ENCODE results near the gene DPP6. TPM values are rescaled to one million over a fixed set of nuclear protein-coding genes. Genes with fewer than 3 reads are reported as not detected.
A peak's percentile ranks its signal among the peaks of the same experiment; 100 is the strongest.
"Not testable (repeated sequence)": the region's sequence is repeated elsewhere in the genome, so short reads cannot be mapped to it uniquely, and the experiment has no call there.

Gene DPP6
- total RNA-seq, 1 donor from 2014 or later, result 1.2 TPM

DNA sequence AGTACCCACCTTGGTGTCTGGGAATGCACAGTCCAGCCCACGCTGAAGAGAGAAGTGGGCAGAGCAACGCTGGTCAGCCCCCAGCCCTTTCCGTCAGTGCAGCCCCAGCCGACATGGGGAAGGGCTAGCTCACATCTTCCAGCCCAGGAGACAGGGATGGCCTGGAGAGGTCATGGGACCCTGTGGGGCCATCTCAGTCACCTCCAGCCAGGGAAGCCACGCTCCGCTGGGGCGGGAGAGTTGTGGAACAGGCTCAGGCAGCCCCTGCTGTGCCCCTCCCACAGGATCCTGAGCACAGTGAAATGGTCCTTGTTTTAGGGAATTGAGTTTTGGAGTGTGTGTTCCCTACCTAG, 865.6 kb downstream of the DPP6 start:
- no peak overlapping the region for H3K4me3 ChIP-seq (ENCODE audit: low read depth, low read length)
- TF ChIP-seq, protein P1, sequence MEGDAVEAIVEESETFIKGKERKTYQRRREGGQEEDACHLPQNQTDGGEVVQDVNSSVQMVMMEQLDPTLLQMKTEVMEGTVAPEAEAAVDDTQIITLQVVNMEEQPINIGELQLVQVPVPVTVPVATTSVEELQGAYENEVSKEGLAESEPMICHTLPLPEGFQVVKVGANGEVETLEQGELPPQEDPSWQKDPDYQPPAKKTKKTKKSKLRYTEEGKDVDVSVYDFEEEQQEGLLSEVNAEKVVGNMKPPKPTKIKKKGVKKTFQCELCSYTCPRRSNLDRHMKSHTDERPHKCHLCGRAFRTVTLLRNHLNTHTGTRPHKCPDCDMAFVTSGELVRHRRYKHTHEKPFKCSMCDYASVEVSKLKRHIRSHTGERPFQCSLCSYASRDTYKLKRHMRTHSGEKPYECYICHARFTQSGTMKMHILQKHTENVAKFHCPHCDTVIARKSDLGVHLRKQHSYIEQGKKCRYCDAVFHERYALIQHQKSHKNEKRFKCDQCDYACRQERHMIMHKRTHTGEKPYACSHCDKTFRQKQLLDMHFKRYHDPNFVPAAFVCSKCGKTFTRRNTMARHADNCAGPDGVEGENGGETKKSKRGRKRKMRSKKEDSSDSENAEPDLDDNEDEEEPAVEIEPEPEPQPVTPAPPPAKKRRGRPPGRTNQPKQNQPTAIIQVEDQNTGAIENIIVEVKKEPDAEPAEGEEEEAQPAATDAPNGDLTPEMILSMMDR (conservative IDR thresholded peaks at IDR 0.05; ENCODE audit: low read depth, low read length), result no peak
- DNase-seq (ENCODE audit: low read depth), result no peak

DNA sequence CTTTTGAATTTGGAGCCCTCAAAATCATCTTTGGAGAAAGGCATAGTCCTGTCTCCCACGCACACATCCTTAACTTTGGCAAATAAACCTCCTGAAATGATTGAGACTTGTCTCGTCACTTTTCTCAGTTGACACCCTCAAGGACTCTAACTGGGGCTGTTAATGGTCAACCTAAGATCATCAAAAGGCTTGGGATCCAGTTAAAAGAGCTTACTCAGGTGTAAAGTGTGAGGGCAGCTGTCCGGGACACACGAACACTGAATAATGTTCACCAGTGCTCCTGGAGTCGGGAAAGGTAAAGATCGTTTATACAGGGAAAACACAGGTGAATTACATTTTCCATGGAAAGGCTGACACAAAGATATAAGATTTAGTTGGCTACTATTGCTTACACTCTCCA, 866.1 kb downstream of the DPP6 start:
- TF ChIP-seq, protein P1 (conservative IDR thresholded peaks at IDR 0.05; ENCODE audit: low read depth, low read length), result no peak
- H3K4me3 ChIP-seq (ENCODE audit: low read depth, low read length), result no peak overlapping the region
- DNase-seq (ENCODE audit: low read depth), result no peak

DNA sequence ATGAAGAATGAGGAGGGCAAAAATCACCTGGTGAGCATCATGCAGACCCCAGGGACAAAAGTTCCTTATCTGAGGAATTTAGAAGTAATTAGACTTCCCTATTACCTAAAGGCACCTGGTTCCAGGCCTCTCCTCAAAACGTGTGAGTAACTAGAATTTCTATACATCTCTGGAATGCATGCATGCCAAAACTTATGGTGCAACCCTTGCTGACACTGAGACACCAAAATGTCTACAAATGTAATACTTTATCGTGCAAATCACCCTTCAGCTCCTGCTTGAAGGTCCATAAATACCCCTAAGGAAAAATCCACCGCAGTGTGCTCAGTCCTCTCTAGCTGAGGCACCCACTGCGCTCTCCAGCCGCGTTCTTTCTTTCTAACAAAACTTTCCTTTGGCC, 866.5 kb downstream of the DPP6 start:
- no peak overlapping the region for H3K4me3 ChIP-seq (ENCODE audit: low read depth, low read length)
- DNase-seq (ENCODE audit: low read depth), result no peak
- TF ChIP-seq, protein P1 (conservative IDR thresholded peaks at IDR 0.05; ENCODE audit: low read depth, low read length), result no peak

DNA sequence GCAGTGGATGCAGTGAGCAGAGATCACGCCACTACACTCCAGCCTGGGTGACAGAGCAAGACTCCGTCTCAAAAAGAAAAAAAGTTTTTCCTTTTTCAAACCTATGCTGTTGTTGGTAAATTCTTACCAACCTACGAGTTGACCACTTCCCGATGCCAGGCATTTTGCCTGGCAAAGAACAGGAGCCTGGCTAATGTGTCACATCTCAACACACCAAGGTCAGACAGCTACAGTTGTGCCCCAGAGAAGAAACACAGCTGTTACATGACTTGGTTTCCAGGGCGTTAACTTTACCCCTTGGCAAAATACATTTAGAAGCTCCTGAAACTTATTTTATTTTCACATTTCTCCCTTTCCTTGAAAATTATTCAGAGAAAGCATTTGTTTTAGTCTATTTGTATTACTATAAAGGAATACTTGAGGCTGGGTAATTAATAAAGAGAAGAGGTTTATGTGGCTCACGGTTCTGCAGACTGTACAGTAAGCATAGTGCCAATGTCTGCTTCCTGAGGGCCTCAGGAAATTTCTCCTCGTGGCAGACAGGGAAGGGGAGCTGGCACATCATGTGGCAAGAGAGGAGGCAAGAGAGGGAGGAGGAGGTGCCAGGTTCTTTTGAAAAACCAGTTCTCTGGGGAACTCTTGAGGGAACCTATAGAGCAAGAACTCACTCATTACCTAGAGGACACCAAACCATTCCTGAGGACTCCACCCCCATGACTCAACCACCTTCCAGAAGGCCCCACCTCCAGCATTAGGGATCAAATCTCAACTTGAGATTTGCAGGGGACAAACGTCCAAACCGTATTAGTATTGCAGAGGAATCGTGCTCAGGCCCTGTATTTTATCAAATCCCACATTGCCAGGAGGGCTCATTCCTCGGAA, 867.4 kb downstream of the DPP6 start:
- no peak overlapping the region for H3K4me3 ChIP-seq (ENCODE audit: low read depth, low read length)
- TF ChIP-seq, protein P1 (conservative IDR thresholded peaks at IDR 0.05; ENCODE audit: low read depth, low read length), result no peak
- no peak for DNase-seq (ENCODE audit: low read depth)

DNA sequence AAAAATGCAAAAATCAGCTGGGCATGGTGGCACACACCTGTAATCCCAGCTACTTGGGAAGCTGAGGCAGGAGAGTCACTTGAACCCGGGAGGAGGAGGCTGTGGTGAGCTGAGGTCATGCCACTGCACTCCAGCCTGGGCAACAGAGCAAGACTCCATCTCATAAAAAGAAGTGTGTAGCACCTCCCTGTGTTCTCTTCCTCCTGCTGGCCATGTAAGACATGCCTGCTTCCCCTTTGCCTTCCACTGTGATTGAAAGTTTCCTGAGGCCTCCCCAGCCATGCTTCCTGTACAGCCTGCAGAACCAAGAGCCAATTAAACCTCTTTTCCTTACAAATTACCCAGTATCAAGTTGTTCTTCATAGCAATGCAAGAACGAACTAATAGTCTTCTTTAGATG, 870.3 kb downstream of the DPP6 start:
- DNase-seq (ENCODE audit: low read depth), result not testable (repeated sequence)

DNA sequence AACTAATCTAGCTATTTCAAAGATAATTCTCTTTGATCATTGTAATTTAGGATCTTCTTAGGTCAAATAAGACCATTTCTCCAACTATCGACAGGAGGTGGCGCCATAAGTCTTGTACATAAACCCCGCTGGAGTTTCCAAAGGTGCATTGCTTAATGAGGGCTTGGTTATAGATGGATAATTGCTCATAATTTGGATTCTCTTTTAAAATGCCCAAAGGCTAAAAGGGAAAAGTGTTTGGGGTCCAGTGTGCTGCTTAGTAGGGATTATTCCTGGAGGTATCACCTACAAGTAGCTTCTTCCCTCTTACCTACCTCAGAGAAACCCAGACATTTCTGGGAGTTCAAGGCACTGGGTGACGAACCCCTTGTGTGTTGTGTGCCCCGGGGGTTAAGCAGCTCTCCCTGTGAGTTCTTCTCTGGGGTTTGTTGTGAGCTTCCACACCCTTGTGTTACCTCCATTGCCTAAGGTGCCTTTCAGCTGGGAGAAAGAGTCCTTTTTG, 875.5 kb downstream of the DPP6 start:
- TF ChIP-seq, protein P1 (conservative IDR thresholded peaks at IDR 0.05; ENCODE audit: low read depth, low read length), result peak; percentile 78
- DNase-seq (ENCODE audit: low read depth), result peak; percentile 73
- H3K4me3 ChIP-seq (ENCODE audit: low read depth, low read length), result peak overlapping the region; percentile 83

More for the DNA sequence above, 870.3 kb downstream of the DPP6 start:
- H3K4me3 ChIP-seq (ENCODE audit: low read depth, low read length), result not testable (repeated sequence)

DNA sequence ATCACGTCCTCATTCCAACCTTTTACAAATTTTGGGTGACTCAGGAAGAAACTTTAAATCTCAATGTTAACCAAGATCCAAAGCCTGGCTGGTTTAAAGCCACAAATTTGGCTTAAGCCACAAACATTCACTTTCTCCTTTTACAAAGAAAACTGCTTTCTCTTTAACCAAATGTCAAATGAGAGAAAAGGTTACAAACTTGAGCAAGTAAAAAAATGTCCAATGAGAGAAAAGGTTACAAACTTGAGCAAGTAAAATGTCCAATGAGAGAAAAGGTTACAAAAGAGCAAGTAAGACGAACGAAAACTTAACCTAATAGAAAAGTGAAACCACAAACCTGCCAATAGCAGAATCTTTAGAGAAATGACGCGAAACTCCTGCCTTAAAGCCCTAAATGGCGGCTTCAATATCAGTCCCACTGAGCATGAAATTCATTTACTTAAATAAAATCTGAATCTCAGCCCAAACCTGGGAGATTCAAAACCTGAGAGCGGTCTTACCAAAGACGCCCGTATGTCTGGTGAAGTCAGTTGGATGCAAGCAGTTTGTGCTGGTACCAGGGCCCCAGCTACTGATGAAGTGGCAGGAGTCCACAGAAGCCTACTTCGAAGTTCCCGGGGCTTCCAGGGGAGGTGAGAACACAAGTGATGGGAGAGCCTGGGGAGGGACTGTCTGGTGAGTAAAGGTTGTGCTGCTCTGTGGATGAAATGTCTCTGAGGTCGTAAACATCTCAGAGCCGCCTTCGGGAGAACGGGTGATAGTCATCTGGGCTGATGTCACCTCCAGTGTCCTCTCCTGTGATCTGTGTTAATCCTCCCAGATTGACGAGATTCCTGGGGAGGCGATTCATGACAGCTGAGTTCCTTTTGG, 876.2 kb downstream of the DPP6 start:
- peak overlapping the region; percentile 83 for H3K4me3 ChIP-seq (ENCODE audit: low read depth, low read length)
- TF ChIP-seq, protein P1 (conservative IDR thresholded peaks at IDR 0.05; ENCODE audit: low read depth, low read length), result no peak
- peak; percentile 98 for DNase-seq (ENCODE audit: low read depth)
